Measurements from ENCODE around the gene ILDR2.
A peak's percentile ranks its signal among the peaks of the same experiment; 100 is the strongest.
"Not testable (repeated sequence)": the region's sequence is repeated elsewhere in the genome, so short reads cannot be mapped to it uniquely, and the experiment has no call there.

ILDR2 gene

DNA sequence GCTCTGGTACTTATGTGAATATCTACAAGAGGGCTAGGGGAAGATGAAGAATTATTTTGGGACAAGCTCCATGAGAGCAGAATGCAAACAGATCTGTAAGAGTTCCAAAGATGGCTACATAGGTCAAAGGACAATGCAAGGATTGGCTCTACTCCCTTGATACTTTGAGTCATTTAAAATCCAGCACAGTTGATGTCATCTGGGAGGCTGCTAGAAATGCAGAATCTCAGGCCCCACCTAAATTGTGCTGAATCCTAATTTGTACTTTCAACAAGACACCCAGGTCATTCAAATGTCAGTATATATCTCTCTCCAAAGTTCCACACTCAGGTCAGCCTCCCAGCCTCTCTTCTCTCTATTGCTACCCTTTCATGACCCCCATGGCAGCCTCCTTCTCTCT lies 75.6 kb downstream of the ILDR2 start:
- no peak for TF ChIP-seq CTCF (IDR thresholded peaks at IDR 0.05; ENCODE audit: borderline replicate concordance, insufficient read depth, low read depth, low read length)
- H3K4me3 ChIP-seq (ENCODE audit: low read depth, low read length) = no peak overlapping the region

GRCh38 chr1:166895766-166896165 lies 79.6 kb downstream of the ILDR2 start:
- TF ChIP-seq CTCF (IDR thresholded peaks at IDR 0.05; ENCODE audit: borderline replicate concordance, insufficient read depth, low read depth, low read length) = no peak
- no peak overlapping the region for H3K4me3 ChIP-seq (ENCODE audit: low read depth, low read length)

- no peak overlapping the region for H3K4me3 ChIP-seq (ENCODE audit: low read depth, low read length)
- no peak for TF ChIP-seq CTCF (IDR thresholded peaks at IDR 0.05; ENCODE audit: borderline replicate concordance, insufficient read depth, low read depth, low read length)
Measured at GRCh38 chr1:166889776-166890175, 85.6 kb downstream of the ILDR2 start.

GRCh38 chr1:166888373-166889111 lies 86.8 kb downstream of the ILDR2 start:
- TF ChIP-seq CTCF (IDR thresholded peaks at IDR 0.05; ENCODE audit: borderline replicate concordance, insufficient read depth, low read depth, low read length) = no peak
- H3K4me3 ChIP-seq (ENCODE audit: low read depth, low read length) = no peak overlapping the region

GRCh38 chr1:166884971-166885370 lies 90.4 kb downstream of the ILDR2 start:
- H3K4me3 ChIP-seq (ENCODE audit: low read depth, low read length) = no peak overlapping the region
- TF ChIP-seq CTCF (IDR thresholded peaks at IDR 0.05; ENCODE audit: borderline replicate concordance, insufficient read depth, low read depth, low read length) = no peak

- no peak overlapping the region for H3K4me3 ChIP-seq (ENCODE audit: low read depth, low read length)
- peak; percentile 80 for TF ChIP-seq CTCF (IDR thresholded peaks at IDR 0.05; ENCODE audit: borderline replicate concordance, insufficient read depth, low read depth, low read length)
Measured at GRCh38 chr1:166884040-166884642, 91.2 kb downstream of the ILDR2 start.

GRCh38 chr1:166882893-166883292 lies 92.4 kb downstream of the ILDR2 start:
- H3K4me3 ChIP-seq (ENCODE audit: low read depth, low read length) = no peak overlapping the region
- TF ChIP-seq CTCF (IDR thresholded peaks at IDR 0.05; ENCODE audit: borderline replicate concordance, insufficient read depth, low read depth, low read length) = no peak

DNA sequence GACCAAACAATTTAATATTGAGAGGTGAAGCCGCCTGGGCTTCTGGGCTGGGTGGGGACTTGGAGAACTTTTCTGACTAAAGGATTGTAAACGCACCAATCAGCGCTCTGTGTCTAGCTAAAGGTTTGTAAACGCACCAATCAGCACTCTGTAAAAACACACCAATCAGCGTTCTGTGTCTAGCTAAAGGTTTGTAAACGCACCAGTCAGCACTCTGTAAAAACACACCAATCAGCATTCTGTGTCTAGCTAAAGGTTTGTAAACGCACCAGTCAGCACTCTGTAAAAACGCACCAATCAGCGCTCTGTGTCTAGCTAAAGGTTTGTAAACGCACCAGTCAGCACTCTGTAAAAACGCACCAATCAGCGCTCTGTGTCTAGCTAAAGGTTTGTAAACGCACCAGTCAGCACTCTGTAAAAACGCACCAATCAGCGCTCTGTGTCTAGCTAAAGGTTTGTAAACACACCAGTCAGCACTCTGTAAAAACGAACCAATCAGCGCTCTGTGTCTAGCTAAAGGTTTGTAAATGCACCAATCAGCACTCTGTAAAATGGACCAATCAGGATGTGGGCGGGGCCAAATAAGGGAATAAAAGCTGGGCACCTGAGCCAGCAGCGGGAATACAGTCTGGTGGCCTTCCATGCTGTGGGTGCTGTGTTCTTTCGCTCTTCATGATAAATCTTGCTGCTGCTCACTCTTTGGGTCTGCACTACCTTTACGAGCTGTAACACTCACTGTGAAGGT lies 97.0 kb downstream of the ILDR2 start:
- H3K4me3 ChIP-seq (ENCODE audit: low read depth, low read length) = not testable (repeated sequence)
